K562 (cell line): Measurements from ENCODE around the gene BRD3. TPM values are rescaled to one million over a fixed set of nuclear protein-coding genes. Genes with fewer than 3 reads are reported as not detected.

Experiments used
- ATAC-seq: fragments of 200-7000 bp; cut with Tn5 transposase; 3 replicates; pipeline ENCODE4 v1.9.1; 2020; ENCODE audit warnings: moderate library complexity
- BruUV-seq: library from RNA; stranded (reverse); fragments of 400-500 nt; replicated peaks from 2 replicates; lab custom pipeline; 2021; lab: Mats Ljungman, UMichigan
- CTCF ChIA-PET: fragments of 300-600 bp; formaldehyde crosslinking; extraction: SDS; loops from one replicate; lab custom pipeline; 2021; ENCODE audit warnings: low intra/inter-chr PET ratio; lab: Yijun Ruan, JAX
- POLR2A ChIA-PET: fragments of 300-600, 350-650 bp; sonication (Branson Sonifier 250); formaldehyde crosslinking; extraction: SDS; loops from one replicate; lab custom pipeline; 2021; ENCODE audit warnings: antibody characterized with exemption, inconsistent platforms; lab: Yijun Ruan, JAX
- DNase-seq, 4 experiments: peaks; one replicate each; pipeline versions ENCODE4 v3.0.0 to v3.0.0-alpha.2; 2011 to 2018; ENCODE audit warnings: low spot score in 3 of 4, mixed read lengths in 3 of 4; ENCODE audit errors: extremely low read depth in 1 of 4
- FAIRE-seq: peaks from 2 replicates; lab custom pipeline; 2011; peaks lifted over from hg19 to GRCh38; lab: Jason Lieb, UNC
- H2AFZ ChIP-seq: 2 replicates; pipeline ENCODE4 v1.6.0; 2011; ENCODE audit warnings: low read depth, low read length, control low read depth, inconsistent platforms
- H3K27ac ChIP-seq: fragments of 200-600 bp; 3 replicates; pipeline ENCODE4 v1.8.0; 2011; ENCODE audit warnings: low read depth, mild to moderate bottlenecking, control low read depth, inconsistent platforms, low read length, moderate library complexity, mixed read lengths; ENCODE audit errors: extremely low read depth
- H3K27me3 ChIP-seq, 2 experiments: fragments of 300-600 bp in 1 of 2; 2 replicates in 1 of 2; 3 replicates in 1 of 2; pipeline versions ENCODE4 v1.6.0 to v1.8.0; 2011; ENCODE audit warnings: inconsistent platforms in 2 of 2, low read length in 2 of 2, mild to moderate bottlenecking in 1 of 2, mixed read lengths in 1 of 2, moderate library complexity in 1 of 2; ENCODE audit not compliant: control insufficient read depth in 2 of 2, insufficient read depth in 2 of 2
- H3K36me3 ChIP-seq: fragments of 300-600 bp; 3 replicates; pipeline ENCODE4 v1.8.0; 2011; ENCODE audit warnings: mild to moderate bottlenecking, low read length, inconsistent platforms; ENCODE audit not compliant: control insufficient read depth, insufficient read depth
- H3K4me1 ChIP-seq, 2 experiments: fragments of 200-600 bp in 1 of 2; replicated peaks in 1 of 2; 2 replicates in 1 of 2; 3 replicates in 1 of 2; pipeline versions ENCODE4 v1.5.1 to v1.8.0; 2011; ENCODE audit warnings: inconsistent platforms in 2 of 2, low read length in 2 of 2, mild to moderate bottlenecking in 1 of 2, mixed read lengths in 1 of 2, moderate library complexity in 1 of 2; ENCODE audit not compliant: control insufficient read depth in 2 of 2, insufficient read depth in 2 of 2
- H3K4me2 ChIP-seq: 2 replicates; pipeline ENCODE4 v1.6.1; 2011; ENCODE audit warnings: low read length, control low read depth, inconsistent platforms, mixed read lengths; ENCODE audit not compliant: insufficient read depth
- H3K4me3 ChIP-seq: fragments of 200-600 bp; sonication (generic), shearing (Covaris generic); 2 replicates; pipeline ENCODE4 v1.5.1; 2016; ENCODE audit warnings: control low read depth, inconsistent platforms
- H3K79me2 ChIP-seq: fragments of 200-600 bp; 3 replicates; pipeline ENCODE4 v1.8.0; 2011; ENCODE audit warnings: low read length, inconsistent platforms; ENCODE audit not compliant: control insufficient read depth, insufficient read depth
- H3K9ac ChIP-seq, 2 experiments: 2 replicates each; pipeline versions ENCODE4 v1.6.0 to v1.6.1; 2011; ENCODE audit warnings: low read depth in 2 of 2, low read length in 2 of 2, control low read depth in 1 of 2, inconsistent platforms in 1 of 2, mild to moderate bottlenecking in 1 of 2, mixed read lengths in 1 of 2; ENCODE audit not compliant: insufficient read depth in 1 of 2
- H3K9me1 ChIP-seq: one replicate; pipeline ENCODE4 v1.6.0; 2011; ENCODE audit warnings: inconsistent platforms, mild to moderate bottlenecking, low read length, moderate library complexity; ENCODE audit not compliant: control insufficient read depth, insufficient read depth
- H3K9me3 ChIP-seq: replicated peaks from 2 replicates; pipeline ENCODE4 v1.5.1; 2011; ENCODE audit warnings: low read depth, low read length, inconsistent platforms; ENCODE audit not compliant: control insufficient read depth, insufficient read depth
- H4K20me1 ChIP-seq: replicated peaks from 2 replicates; pipeline ENCODE4 v1.6.1; 2011; ENCODE audit warnings: low read length, inconsistent platforms, mixed read lengths; ENCODE audit not compliant: control insufficient read depth, insufficient read depth
- ARID1B ChIP-seq: fragments of 450-650 bp; IDR thresholded peaks from 2 replicates; pipeline ENCODE4 v1.6.1; 2016; ENCODE audit warnings: antibody characterized with exemption, mild to moderate bottlenecking, inconsistent platforms
- ATF3 ChIP-seq, 2 experiments: fragments of 450-650 bp in 1 of 2; sonication (generic) in 1 of 2; formaldehyde crosslinking in 1 of 2; IDR thresholded peaks in 1 of 2; conservative IDR thresholded peaks in 1 of 2; 2 replicates each; pipeline versions ENCODE4 v1.6.1 to v1.8.1; 2016 to 2023; ENCODE audit warnings: mild to moderate bottlenecking in 2 of 2, moderate library complexity in 2 of 2, inconsistent platforms in 1 of 2, missing genetic modification reagents in 1 of 2
- BACH1 ChIP-seq: fragments of 200-800 bp; sonication (Bioruptor generic); IDR thresholded peaks from 2 replicates; pipeline ENCODE4 v1.6.1; 2016; ENCODE audit warnings: missing genetic modification characterization, missing compliant biosample characterization
- BDP1 ChIP-seq: IDR thresholded peaks from 3 replicates; pipeline ENCODE4 v1.6.1; 2011; ENCODE audit not compliant: insufficient read length, insufficient read depth
- EGR1 ChIP-seq: fragments of 450-650 bp; conservative IDR thresholded peaks from 2 replicates; pipeline ENCODE4 v1.6.1; 2017; ENCODE audit warnings: mild to moderate bottlenecking
- ELF1 ChIP-seq: fragments of 200-800 bp; sonication (Bioruptor generic); IDR thresholded peaks from 2 replicates; pipeline ENCODE4 v1.6.1; 2016; ENCODE audit warnings: missing genetic modification characterization, missing compliant biosample characterization
- MCM5 ChIP-seq: fragments of 450-650 bp; IDR thresholded peaks from 2 replicates; pipeline ENCODE4 v1.6.1; 2016; ENCODE audit warnings: low read depth
- OTX1 ChIP-seq: fragments of 450-650 bp; formaldehyde crosslinking; IDR thresholded peaks from 2 replicates; pipeline ENCODE4 v1.4.0; 2022; ENCODE audit warnings: mild to moderate bottlenecking
- SMARCE1 ChIP-seq: fragments of 450-650 bp; IDR thresholded peaks from 2 replicates; pipeline ENCODE4 v1.7.1; 2016; ENCODE audit warnings: mild to moderate bottlenecking
- USF1 ChIP-seq: sonication (generic); formaldehyde crosslinking; IDR thresholded peaks from 2 replicates; pipeline ENCODE4 v1.9.0; 2022; ENCODE audit warnings: mild to moderate bottlenecking, missing genetic modification reagents
- ZNF133 ChIP-seq: fragments of 250-450 bp; sonication (Bioruptor Pico); IDR thresholded peaks from 2 replicates; pipeline ENCODE4 v1.4.0; 2020; ENCODE audit warnings: mild to moderate bottlenecking
- ZNF253 ChIP-seq: fragments of 250-450 bp; sonication (Bioruptor Pico); conservative IDR thresholded peaks from 2 replicates; pipeline ENCODE4 v1.6.1; 2021; ENCODE audit warnings: mild to moderate bottlenecking
- ZNF583 ChIP-seq: fragments of 250-450 bp; sonication (Bioruptor Pico); IDR thresholded peaks from 2 replicates; pipeline ENCODE4 v1.4.0; 2020
- WGBS: fragments of 100-300 bp; shearing (Covaris generic); methylation state at CpG from one replicate; pipeline ENCODE4 v1.1.6; 2016; ENCODE audit warnings: low coverage, mixed read lengths; ENCODE audit not compliant: insufficient coverage; ENCODE audit errors: missing lambda C conversion rate; 5-methylcytosine and 5-hydroxymethylcytosine counted together
- in situ Hi-C: fragments of 300-500 bp; cut with MboI; formaldehyde crosslinking; loops from 4 replicates; pipeline ENCODE4 v1.15.0; 2018; ENCODE audit warnings: inconsistent platforms, mixed read lengths
- intact Hi-C: fragments of 100-400 bp; cut with micrococcal nuclease; formaldehyde crosslinking; loops from 2 replicates; pipeline ENCODE4 v1.14.2; 2022
- polyA plus RNA-seq, 8 experiments: library from polyadenylated mRNA; depleted of rRNA in 4 of 8; stranded (reverse) in 5 of 8; unstranded in 3 of 8; fragments of >200 nt; fragmentation: Nextera tagmentation in 2 of 8; fragmentation: Illumina TruSeq in 1 of 8; extraction: Ambion mirVana in 2 of 8; extraction: Trizol in 1 of 8; gene quantifications; 2 replicates each; pipeline versions ENCODE4 v1.2.1 to v1.2.3, GENCODE V29; 2011 to 2014; ENCODE audit warnings: inconsistent platforms in 1 of 8, missing spikeins in 1 of 8
- total RNA-seq, 7 experiments: library from RNA; depleted of rRNA in 6 of 7; stranded (reverse); fragments of >200 nt in 6 of 7; fragmentation: Illumina TruSeq in 2 of 7; extraction: Trizol in 2 of 7; gene quantifications; 2 replicates each; pipeline versions ENCODE4 v1.2.1 to v1.2.3, GENCODE V29; 2011 to 2021; ENCODE audit warnings: low replicate concordance in 1 of 7
- TF ChIP-seq, protein P1 (sequence below): fragments of 450-650 bp; conservative IDR thresholded peaks from 2 replicates; pipeline ENCODE4 v1.6.1; 2016; ENCODE audit warnings: missing genetic modification characterization, low read depth, mild to moderate bottlenecking, control low read depth, missing compliant biosample characterization
- TF ChIP-seq, protein P2 (sequence below): sonication (generic); formaldehyde crosslinking; IDR thresholded peaks from 2 replicates; pipeline ENCODE4 v1.8.0; 2022; ENCODE audit warnings: missing genetic modification reagents, mild to moderate bottlenecking, borderline replicate concordance

BRD3 gene
- total and polyA plus RNA-seq, 9 of the 15 experiments (the other 6 are each of a cell fraction or from before 2014, with no cell fraction given), result 0.82 to 37.1 (median 4.2) TPM

- TF ChIP-seq ATF3 (IDR thresholded peaks at IDR 0.05), result no peak
- no peak for TF ChIP-seq ATF3 (CRISPR knock-in tag; conservative IDR thresholded peaks at IDR 0.05)
- TF ChIP-seq BDP1, result no peak
- TF ChIP-seq, protein P1, sequence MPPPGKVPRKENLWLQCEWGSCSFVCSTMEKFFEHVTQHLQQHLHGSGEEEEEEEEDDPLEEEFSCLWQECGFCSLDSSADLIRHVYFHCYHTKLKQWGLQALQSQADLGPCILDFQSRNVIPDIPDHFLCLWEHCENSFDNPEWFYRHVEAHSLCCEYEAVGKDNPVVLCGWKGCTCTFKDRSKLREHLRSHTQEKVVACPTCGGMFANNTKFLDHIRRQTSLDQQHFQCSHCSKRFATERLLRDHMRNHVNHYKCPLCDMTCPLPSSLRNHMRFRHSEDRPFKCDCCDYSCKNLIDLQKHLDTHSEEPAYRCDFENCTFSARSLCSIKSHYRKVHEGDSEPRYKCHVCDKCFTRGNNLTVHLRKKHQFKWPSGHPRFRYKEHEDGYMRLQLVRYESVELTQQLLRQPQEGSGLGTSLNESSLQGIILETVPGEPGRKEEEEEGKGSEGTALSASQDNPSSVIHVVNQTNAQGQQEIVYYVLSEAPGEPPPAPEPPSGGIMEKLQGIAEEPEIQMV, result no peak
Measured at GRCh38 chr9:134004881-134005280, 62.9 kb downstream of the BRD3 start (continued).

GRCh38 chr9:134004131-134004873 lies 63.5 kb downstream of the BRD3 start:
- no peaks in the 10 kb centered on the region for H3K36me3 ChIP-seq
- H3K4me1 ChIP-seq, result peaks cover 0 to 3% of the 10 kb centered on the region in 2 experiments; a peak in 1 of 5 replicates
- ATAC-seq (no peak; the same call in 2 of the 3 replicates), FAIRE-seq (no peak), DNase-seq (no peak)
- no TSS peak for BruUV-seq
- ChIA-PET POLR2A (no interaction called here), CTCF (no interaction called here)
- H3K9me3 ChIP-seq, result no peaks in the 10 kb centered on the region
- in situ Hi-C loops, result no loop called here
- under 1% methylated on average over 20 of the region's 20 CpGs for WGBS
- no peak overlapping the region for H3K27ac ChIP-seq
- H3K9ac ChIP-seq, result no peak overlapping the region
- peaks cover 23 to 53% of the 10 kb centered on the region in 2 experiments for H3K27me3 ChIP-seq
- H4K20me1 ChIP-seq, result no peaks in the 10 kb centered on the region
- no peak overlapping the region for H2AFZ ChIP-seq
- H3K4me3 ChIP-seq, result no peak overlapping the region
- intact Hi-C loops, result no loop called here
- no peaks in the 10 kb centered on the region for H3K79me2 ChIP-seq
- H3K4me2 ChIP-seq, result no peak overlapping the region
- no peaks in the 10 kb centered on the region for H3K9me1 ChIP-seq
- peak; percentile 69 for TF ChIP-seq USF1 (CRISPR knock-in tag)
- no peak for TF ChIP-seq BACH1 (tag)
- TF ChIP-seq, protein P2, sequence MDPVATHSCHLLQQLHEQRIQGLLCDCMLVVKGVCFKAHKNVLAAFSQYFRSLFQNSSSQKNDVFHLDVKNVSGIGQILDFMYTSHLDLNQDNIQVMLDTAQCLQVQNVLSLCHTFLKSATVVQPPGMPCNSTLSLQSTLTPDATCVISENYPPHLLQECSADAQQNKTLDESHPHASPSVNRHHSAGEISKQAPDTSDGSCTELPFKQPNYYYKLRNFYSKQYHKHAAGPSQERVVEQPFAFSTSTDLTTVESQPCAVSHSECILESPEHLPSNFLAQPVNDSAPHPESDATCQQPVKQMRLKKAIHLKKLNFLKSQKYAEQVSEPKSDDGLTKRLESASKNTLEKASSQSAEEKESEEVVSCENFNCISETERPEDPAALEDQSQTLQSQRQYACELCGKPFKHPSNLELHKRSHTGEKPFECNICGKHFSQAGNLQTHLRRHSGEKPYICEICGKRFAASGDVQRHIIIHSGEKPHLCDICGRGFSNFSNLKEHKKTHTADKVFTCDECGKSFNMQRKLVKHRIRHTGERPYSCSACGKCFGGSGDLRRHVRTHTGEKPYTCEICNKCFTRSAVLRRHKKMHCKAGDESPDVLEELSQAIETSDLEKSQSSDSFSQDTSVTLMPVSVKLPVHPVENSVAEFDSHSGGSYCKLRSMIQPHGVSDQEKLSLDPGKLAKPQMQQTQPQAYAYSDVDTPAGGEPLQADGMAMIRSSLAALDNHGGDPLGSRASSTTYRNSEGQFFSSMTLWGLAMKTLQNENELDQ (CRISPR knock-in tag), result no peak
- TF ChIP-seq ZNF583, result no peak
- no peak for TF ChIP-seq SMARCE1
- no peak for TF ChIP-seq ARID1B
- TF ChIP-seq MCM5, result no peak
- TF ChIP-seq ZNF133 (CRISPR knock-in tag), result no peak
- TF ChIP-seq ELF1, result no peak
- TF ChIP-seq EGR1, result 0 out of 2 replicates have a peak, but pooled peaks have one; percentile 22
- no peak for TF ChIP-seq ZNF253 (CRISPR knock-in tag)
- TF ChIP-seq OTX1, result no peak
